Suppressor macrophage treated with lipopolysaccharide for 1 hour (primary cell): ENCODE results near the gene GPR183.
"Not testable (repeated sequence)": the region's sequence is repeated elsewhere in the genome, so short reads cannot be mapped to it uniquely, and the experiment has no call there.

Experiments used
- DNase-seq, 3 donors: peaks; one replicate each; pipeline ENCODE4 v3.0.0-alpha.2; 2020 to 2022

GPR183 gene

DNA sequence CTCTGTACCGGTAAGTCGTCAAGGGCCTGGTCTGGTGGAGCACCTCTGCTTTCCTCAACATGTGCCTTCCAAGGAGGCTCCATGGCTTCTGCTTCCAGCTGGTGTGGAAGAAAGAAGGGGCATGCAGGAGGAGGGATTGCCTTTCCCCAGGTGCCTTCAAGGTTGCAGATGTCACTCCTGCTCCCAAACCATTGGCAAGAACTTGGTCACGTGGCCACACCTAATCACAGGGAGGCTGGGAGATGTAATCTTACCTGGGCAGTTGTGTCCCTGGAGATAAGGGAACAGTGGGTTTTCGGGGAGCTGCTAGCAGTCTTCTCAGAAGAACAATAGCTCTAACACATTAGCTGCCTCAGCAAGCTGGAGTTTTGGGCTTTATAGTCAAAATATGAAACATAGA lies 39.3 kb downstream of the GPR183 start:
- no peak for DNase-seq

DNA sequence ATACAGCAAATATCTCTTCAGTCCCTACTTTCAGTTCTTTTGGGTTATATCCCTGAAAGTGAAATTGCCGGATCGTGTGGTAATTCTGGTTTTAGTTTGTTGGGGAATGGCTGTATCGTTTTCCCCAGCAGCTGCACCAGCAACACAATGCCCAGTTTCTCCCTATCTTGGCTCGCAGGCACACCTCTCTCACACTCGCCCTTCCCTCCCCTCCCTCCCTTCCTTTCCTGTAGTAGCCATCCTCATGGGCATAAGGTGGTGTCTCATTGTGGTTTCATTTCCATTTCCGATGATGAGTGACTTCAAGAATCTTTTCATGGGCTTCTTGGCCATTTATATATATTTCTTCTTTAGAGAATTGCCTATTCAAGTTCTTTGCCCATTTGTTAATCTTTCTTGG lies 40.4 kb downstream of the GPR183 start:
- no peak for DNase-seq

DNA sequence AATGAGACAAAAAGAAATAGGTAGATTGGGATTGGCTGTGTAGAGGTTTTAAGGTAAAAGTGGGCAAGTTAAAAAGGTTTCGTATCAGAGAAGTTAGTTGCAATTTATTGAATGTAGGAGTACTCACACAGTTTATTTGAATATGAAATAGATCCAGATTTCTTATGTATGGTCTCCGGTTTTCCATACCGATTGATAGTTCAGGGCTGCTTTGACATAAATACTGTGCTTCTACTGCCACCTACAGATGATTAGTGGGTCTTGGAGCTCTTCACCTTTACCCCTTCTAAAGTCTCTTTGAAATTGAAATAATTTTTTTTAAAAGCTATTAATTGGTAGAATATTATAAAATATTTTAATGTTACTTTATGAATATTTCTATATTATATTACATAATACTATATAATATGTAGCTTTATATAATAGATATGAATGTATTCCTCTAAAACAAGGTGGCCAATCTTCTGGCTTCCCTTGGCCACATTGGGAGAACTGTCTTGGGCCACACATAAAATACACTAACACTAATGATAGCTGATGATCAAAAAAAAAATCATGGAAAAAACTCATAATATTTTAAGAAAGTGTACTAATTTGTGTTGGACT lies 41.3 kb downstream of the GPR183 start:
- peak; percentile 63 to 78 (median 78) for DNase-seq

DNA sequence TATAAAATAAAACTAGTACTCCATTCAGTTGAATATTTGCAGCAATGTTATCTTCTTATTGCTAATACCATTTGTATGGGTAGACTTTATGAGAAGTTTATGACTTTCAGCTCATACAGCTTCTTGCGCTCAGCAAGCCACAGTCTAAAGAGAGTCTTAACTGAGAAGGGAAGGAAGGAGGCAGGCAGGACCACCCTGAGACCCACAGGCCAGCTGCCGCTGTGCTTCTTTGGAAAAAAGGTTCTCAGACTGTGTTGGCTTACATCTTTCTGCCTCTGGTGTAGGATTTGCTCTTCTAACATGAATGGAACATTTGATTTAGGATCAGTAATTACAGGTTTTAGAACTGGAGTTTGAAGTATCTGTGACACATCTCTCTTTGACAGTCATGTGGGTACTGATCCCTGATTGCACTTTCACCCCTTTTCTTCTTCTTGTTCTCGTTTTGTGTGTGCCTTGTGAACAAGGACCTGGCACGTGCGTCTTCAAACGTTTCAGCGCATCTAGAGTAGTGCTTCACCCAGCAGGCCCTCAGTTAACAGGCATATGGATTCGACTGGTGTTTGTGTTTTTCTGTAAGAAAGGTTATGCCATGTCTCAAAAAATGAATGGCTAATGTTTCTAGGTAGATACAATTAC lies 41.9 kb downstream of the GPR183 start:
- DNase-seq: no peak

DNA sequence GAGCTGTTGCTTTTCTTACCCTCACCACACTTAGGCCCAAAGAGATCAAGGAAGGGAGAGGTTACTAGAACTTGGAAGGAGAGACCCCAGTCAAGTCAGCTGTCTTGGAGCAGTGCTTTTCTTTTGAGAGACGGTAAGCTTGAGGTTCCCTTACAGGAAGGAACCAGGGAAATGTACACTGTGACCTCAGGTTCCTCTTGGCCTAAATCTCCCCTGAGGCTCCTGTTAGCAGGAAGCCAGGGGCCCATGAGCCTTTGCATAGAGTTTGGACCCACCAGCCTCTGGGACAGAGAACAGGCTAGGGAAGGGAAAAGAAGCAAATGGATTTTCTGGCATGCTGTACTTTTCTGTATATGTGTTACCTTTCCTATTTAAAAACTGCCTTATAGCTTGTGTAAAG lies 43.1 kb downstream of the GPR183 start:
- no peak for DNase-seq

DNA sequence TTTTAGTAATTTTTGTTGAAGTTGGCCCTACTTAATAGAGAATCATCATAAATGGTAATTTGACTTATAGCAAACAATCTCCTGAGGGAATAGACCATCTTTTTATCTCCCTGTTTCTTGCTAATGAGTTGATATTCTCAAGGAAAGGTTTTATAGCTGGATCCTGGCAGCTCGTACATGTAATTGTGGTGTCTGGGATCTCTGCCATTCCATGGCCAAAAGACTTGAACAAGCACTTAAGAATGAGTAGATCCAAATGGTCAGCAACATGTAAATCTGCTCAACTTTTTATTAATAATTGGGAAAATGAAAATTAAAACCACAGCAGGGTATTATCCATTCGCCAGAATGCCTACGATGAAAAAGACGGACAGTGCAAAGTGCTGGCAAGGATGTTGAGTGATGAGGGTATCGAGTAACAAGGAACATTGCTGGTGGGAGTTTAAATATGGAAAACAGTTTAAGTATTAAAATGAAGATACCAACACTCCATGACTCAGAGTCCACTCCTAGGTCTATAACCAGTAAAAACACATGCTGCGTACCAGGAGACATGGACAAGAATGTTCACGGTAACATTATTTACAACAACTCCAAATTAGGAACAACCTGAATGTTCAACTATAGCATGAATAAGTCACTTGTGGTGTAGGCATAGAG lies 43.9 kb downstream of the GPR183 start:
- no peak for DNase-seq

DNA sequence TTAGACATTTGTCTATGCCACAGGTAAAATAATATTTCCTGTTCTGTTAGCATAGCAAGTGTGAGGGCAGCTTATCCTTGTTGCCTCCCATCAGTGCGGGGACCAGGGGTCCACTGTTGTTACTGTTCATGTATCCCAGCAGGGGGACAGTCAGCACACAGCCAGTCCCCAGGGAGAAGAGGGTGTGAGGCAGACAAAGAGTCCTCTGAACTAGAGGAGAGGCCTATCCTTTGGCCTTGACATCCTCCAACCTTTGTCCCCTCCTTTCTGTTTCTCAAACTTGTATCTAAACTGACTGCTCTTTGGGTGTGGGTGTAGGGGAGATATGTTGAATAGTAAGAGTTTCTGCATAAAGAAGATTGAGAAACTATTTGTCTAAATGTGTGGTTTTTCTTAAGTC lies 46.1 kb downstream of the GPR183 start:
- no peak for DNase-seq

DNA sequence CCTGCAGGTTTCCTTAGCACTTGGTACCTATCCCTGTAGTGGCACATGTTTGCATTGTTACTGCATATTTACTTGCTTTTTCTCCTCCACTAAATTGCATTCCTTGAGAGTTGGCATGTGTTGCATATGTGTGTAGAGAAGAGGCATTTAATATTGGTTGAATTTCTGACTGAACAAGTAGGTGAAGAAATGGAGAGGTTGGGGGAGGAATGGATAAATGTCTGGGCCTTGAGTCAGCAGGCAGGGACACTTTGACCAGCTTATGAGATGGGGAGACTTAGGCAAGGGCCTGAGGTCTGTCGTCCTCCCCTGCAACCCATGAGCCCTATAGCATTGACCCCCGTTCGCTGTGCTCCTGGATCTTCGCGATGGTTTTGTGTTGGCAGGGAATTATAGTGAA lies 47.0 kb downstream of the GPR183 start:
- no peak for DNase-seq

DNA sequence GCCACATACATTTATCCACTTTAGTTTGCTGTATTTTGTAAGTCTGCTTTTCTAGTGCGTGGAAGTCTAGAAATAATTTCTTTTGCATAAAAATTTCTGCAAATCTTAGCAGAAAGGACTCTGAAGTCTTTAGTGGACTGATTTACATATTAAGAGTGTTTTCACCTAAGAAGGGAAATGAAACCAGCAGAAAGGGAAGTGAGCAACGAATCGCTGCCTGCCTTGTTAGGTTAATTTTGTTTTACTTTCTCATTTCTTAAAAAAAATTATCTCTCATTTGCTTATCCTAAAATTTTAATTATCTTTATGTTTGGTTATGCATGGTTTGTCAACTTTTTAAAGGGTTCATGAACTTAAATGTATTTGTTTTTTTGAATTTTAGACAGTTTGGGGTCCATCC lies 48.3 kb downstream of the GPR183 start:
- peak; percentile 56 to 82 (median 78) for DNase-seq

DNA sequence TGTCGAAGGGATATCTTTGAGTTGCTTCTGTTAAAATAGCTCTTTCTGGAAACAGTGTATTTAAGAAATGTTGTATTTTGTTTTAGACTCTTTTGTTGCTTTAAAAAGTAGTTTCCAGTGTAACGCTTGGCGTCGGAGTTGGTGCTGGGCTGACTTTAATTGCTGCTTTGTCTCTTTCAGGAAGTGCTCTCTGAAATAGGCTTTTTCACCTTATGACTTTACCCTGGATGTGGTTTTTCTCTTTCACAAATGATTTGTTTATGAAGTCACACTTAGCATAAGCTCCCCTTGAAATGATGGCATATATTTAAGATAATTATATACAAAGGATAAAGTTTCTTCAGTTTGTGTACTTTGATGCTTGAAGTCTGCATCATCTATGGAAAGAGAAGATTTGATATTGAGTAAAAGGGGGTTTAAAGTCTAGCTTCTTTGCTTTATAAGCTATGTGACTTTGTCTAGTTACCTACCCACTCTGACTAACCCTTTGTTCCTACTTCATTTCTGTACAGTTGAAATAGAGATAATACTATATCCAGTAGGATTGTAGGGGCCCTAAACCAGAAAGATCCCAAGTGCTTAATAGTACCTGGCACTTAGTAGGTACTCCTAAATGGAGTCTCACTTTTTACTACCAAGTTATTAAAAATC lies 48.9 kb downstream of the GPR183 start, which contains the start of gene GPR18:
TSS of gene GPR18 (minus strand) at position 170 of the 651 bp plus-strand sequence. CDS start 2,507 bp downstream, outside the sequence.
- peak; percentile 26 to 63 (median 57) for DNase-seq

DNA sequence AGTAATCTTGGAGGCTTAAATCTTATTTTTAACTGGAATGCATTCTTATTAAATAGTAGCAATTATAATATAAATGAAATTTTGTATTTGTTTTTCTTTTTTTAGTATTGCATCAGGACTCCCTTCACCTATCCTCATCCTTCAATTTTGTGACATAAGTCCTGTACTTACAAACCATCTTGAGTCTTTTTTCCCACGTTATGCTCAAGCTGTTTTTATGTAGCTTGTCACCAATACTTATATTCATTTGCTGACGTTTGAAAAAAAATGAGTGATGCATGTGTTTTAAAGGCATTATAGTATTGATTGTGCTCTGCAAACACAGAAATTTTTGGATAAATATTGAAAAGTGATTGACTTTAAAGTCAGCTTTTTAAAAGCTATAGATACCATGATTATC lies 49.9 kb downstream of the GPR183 start:
- no peak for DNase-seq

DNA sequence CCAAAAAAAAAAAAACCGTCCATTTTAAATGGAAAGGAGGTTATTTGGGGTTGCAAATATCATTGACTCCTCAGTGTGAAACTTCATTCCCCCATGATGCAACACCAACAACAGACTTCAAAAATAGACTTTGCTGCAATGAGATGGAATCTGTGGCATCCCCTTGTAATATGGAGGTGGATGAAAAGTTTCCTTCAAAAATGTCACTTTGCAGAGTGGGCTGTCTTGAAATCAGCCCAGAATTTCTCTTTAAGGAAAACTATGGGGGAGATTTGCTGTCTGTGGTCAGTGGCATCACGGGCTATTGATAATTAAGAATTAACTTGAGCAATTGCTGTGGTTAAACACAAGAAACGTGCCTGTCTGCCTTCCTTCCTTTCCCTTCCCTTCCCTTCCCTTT lies 50.5 kb downstream of the GPR183 start:
- DNase-seq: peak; percentile 57 to 78 (median 66)

DNA sequence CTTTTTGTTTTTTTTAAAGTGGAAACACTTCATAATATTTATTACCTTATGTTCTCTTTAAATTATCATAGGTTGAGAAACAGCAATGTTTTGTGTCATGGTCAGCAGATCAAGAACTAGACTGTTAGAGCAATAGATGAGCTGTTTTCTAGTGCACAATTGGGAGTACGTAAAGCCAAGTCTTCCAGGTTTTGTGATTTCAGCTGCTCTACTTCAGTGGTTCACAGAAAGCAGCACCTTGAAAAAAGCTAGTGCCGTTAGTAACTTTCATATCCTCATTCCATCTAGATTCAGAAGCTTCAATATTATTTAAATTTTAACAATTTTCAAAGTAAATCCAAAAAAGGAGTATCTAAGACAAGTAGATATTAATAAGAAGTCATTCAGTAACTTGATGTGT lies 50.9 kb downstream of the GPR183 start:
- DNase-seq: no peak

DNA sequence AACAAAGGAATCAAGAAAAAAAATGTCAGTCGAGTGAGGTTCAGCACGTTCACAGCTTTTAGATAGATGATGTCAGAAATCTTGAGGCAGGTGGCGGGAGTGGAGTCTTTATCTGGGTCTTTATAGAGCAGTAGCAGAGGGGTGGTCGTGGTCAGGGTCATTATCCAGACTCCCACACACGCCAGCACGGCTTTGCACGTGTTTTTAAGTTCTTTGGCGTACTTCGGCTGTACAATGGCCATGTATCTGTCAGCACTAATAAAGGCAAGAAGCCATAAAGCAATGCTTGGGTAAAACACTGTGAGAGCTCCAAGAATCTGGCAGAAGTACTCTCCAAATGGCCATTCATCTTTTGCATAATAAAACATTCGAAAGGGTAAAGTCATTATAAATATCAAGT lies 51.9 kb downstream of the GPR183 start:
- no peak for DNase-seq

DNA sequence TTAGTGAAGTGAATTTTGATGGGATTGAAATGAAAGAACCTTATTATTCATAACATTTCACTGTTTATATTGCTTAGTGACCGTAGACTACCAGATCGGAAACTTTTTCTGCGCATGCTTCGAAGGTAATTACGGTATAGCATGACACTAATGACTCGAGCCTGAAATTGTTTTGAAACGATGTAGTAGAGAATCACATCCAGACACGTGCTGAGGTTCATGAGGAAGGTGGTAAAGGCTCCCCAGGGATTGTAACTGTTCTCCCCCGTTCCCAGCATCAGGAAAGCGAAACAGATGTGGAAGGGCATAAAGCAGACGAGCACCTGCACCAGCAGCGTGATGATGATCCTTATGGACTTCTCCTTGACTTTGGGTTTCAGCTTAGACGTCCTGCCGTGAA lies 52.4 kb downstream of the GPR183 start:
- no peak for DNase-seq

DNA sequence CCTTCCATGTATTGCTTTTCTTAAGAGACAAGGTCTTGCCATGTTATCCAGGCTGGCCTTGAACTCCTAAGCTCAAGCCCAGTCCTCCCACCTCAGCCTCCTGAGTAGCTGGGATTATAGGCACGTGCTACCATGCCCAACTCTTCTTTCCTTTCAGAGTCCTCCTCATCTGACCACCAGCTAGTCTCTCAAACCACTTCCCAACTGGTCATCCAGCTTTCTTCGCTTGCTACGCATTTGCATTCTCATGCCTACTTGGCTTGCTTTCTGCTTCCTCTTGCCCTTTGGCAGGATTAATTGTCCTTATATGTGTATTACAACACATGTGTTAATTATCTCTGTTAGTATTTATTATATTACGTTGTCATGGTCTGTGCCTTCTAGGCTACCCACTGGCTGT lies 55.3 kb downstream of the GPR183 start:
- DNase-seq: peak; percentile 30 to 47 (median 37)

DNA sequence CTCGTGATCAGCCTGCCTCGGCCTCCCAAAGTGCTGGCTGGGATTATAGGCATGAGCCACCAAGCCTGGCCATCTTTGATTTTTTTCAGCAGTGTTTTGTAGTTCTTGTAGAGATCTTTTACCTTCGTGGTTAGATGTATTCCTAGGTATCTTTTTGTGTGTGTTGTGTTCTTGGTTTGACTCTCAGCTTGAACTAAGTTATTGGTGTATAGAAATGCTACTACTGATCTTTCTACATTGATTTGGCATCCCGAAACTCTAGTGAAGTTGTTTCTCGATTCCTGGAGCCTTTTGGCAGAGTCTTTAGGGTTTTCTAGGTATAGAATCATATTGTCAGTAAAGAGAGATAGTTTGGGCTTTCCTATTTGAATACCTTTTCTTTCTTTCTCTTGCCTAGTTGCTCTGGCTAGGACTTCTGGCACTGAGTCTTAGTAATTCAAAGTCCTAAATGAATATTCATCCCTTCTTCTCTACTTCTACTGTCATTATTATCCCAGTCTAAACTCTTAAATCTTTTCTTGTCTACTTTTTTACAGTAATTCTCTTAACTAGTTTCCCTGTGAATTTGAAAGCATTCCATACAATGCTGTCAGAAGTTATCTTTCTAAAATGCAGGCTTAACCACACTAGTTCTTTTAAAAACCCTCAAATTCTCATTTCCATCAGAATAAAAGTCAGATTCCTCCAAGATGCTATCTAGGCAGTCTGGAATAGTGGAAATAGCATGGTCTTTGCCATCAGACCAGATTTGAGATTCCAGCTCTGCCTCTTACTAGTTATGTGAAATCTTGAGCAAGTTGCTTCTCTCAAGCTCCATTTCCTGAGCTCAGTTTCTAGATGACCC lies 56.0 kb downstream of the GPR183 start:
- no peak for DNase-seq

DNA sequence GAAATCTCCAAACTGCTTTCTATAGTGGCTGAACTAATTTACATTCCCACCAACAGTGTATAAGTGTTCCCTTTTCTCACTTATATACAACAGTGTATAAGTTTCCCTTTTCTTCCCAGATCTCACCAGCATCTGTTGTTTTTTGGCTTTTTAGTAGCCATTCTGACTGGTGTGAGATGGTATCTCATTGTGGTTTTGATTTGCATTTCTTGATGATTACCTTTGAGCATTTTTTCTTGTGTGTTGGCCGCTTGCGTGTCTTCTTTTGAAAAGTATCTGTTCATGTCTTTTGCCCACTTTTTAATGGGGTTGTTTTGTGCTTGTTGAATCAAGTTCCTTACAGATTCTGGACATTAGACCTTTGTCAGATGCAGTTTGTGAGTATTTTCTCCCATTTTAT lies 57.6 kb downstream of the GPR183 start:
- not testable (repeated sequence) for DNase-seq

DNA sequence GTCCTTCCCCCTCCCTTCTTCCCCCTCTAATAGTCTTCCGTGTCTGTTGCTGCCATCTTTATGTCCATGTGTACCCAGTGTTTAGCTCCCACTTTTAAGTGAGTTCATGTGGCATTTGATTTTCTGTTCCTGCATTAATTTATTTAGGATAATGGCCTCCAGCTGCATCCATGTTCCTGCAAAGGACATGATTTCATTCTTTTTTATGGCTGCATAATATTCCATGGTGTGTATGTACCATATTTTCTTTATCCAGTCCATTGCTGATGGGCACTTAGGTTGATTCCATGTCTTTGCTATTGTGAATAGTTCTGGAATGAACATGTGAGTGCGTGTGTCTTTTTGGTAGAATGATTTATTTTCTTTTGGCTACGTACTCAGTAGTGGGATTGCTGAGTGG lies 58.0 kb downstream of the GPR183 start:
- DNase-seq: not testable (repeated sequence)

DNA sequence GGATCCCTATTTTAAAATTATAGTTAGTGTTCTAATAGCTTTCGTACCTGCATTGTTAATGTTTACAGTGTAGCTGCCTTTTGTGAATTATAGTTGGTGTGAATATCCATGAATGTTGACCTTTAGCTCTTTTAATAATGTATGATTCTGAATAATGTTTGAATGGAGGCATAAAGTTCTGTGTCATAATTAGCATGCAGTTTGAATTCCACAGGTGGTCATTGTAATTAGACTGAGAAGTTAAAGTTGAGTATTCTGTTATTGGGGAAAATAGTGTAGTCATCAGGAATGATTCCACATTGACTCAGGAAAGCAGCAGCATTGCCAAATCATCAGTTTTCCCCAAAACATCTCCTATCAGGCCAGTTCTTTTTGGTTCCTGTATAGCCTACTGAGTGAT lies 61.1 kb downstream of the GPR183 start:
- no peak for DNase-seq
